Esophagus muscularis mucosa (tissue), 4 donors: ENCODE results near the gene GSG1L.

Source experiments
- CTCF ChIP-seq, 3 experiments: fragments of 200-600 bp in 2 of 3; fragments of 450-650 bp in 1 of 3; sonication (generic) in 2 of 3; IDR thresholded peaks; one replicate each; pipeline ENCODE4 v1.5.1; 2017 to 2019; ENCODE audit warnings: antibody characterized with exemption in 3 of 3, mild to moderate bottlenecking in 2 of 3, moderate library complexity in 1 of 3
- EP300 ChIP-seq: sonication (generic); formaldehyde crosslinking; IDR thresholded peaks from one replicate; pipeline ENCODE4 v1.6.1; 2017; ENCODE audit warnings: antibody characterized with exemption
- POLR2A ChIP-seq: fragments of 450-650 bp; IDR thresholded peaks from one replicate; pipeline ENCODE4 v1.6.1; 2017; ENCODE audit warnings: antibody characterized with exemption, moderate library complexity, mild to moderate bottlenecking, low read depth
- POLR2AphosphoS5 ChIP-seq, 2 donors: sonication (generic); formaldehyde crosslinking; IDR thresholded peaks; one replicate each; pipeline ENCODE4 v1.6.1; 2017; ENCODE audit warnings: antibody characterized with exemption in 2 of 2

- no peak for TF ChIP-seq CTCF (IDR thresholded peaks at IDR 0.05)
- no peak for TF ChIP-seq POLR2A
- TF ChIP-seq POLR2AphosphoS5 (IDR thresholded peaks at IDR 0.05), result no peak
- TF ChIP-seq EP300, result no peak
Observed at GRCh38 chr16:28058839-28059589, 4.5 kb downstream of the GSG1L start.
